Gastrocnemius medialis (tissue), 4 donors: ENCODE results near the gene ZNF569. TPM values are rescaled to one million over a fixed set of nuclear protein-coding genes. Genes with fewer than 3 reads are reported as not detected.
"Not testable (repeated sequence)": the region's sequence is repeated elsewhere in the genome, so short reads cannot be mapped to it uniquely, and the experiment has no call there.

Experiments
- ATAC-seq, 2 donors: fragments of 150-250 bp; one replicate each; pipeline ENCODE4 v1.9.1; 2016
- DNase-seq, 2 donors: peaks; one replicate each; pipeline ENCODE4 v3.0.0-alpha.2; 2019
- H3K27ac ChIP-seq, 4 donors: fragments of 200-600 bp; sonication (generic); 1 replicate in 1 of 4; 2 replicates in 3 of 4; pipeline ENCODE4 v1.5.1; 2016 to 2018; ENCODE audit warnings: mild to moderate bottlenecking in 2 of 4, moderate library complexity in 1 of 4
- H3K27me3 ChIP-seq, 3 donors: fragments of 200-600 bp; sonication (generic) in 2 of 3; 1 replicate in 1 of 3; 2 replicates in 2 of 3; pipeline versions ENCODE4 v1.5.1 to v1.6.0; 2016 to 2019; ENCODE audit warnings: mild to moderate bottlenecking in 1 of 3, moderate library complexity in 1 of 3
- H3K36me3 ChIP-seq, 2 donors: fragments of 200-600 bp; sonication (generic) in 1 of 2; one replicate each; pipeline ENCODE4 v1.5.1; 2017 to 2018
- H3K4me1 ChIP-seq, 2 donors: fragments of 200-600 bp; sonication (generic) in 1 of 2; one replicate each; pipeline ENCODE4 v1.5.1; 2016 to 2017; ENCODE audit warnings: mild to moderate bottlenecking in 2 of 2
- H3K4me3 ChIP-seq, 4 donors: fragments of 200-600 bp; sonication (generic) in 3 of 4; 1 replicate in 1 of 4; 2 replicates in 3 of 4; pipeline ENCODE4 v1.5.1; 2016 to 2019; ENCODE audit warnings: mild to moderate bottlenecking in 2 of 4
- H3K9me3 ChIP-seq, 3 donors: fragments of 200-600 bp; sonication (generic) in 2 of 3; 1 replicate in 1 of 3; 2 replicates in 2 of 3; pipeline ENCODE4 v1.5.1; 2016 to 2019
- POLR2A ChIP-seq, 2 donors: fragments of 450-650 bp; IDR thresholded peaks; one replicate each; pipeline ENCODE4 v1.6.1; 2017; ENCODE audit warnings: antibody characterized with exemption in 2 of 2, mild to moderate bottlenecking in 2 of 2, moderate library complexity in 2 of 2
- in situ Hi-C, 4 donors: fragments of 200-750 bp; cut with MboI; loops; one replicate each; pipeline versions ENCODE4 v1.15.0 to v1.8.0; 2017; ENCODE audit warnings: low sequenced_read_pairs in 4 of 4
- intact Hi-C: fragments of 100-400 bp; cut with DNase I; formaldehyde crosslinking; loops from one replicate; pipeline ENCODE4 v1.15.1; 2023; ENCODE audit warnings: low total_unique reads
- total RNA-seq, 4 donors: library from RNA; depleted of rRNA; stranded (reverse); fragments of >200 nt; gene quantifications; one replicate each; pipeline versions ENCODE4 v1.1.0 to v1.2.3, GENCODE V29; 2016
- TF ChIP-seq, protein P1 (sequence below), 5 experiments: fragments of 450-650 bp in 3 of 5; fragments of 200-600 bp in 2 of 5; sonication (generic) in 2 of 5; IDR thresholded peaks in 4 of 5; conservative IDR thresholded peaks in 1 of 5; 1 replicate in 4 of 5; 2 replicates in 1 of 5; pipeline ENCODE4 v1.5.1; 2016 to 2019; ENCODE audit warnings: antibody characterized with exemption in 5 of 5, mild to moderate bottlenecking in 3 of 5, moderate library complexity in 3 of 5

Gene ZNF569
- total RNA-seq, 4 donors from 2014 or later = 3.4 to 9.2 (median 4.4) TPM

DNA sequence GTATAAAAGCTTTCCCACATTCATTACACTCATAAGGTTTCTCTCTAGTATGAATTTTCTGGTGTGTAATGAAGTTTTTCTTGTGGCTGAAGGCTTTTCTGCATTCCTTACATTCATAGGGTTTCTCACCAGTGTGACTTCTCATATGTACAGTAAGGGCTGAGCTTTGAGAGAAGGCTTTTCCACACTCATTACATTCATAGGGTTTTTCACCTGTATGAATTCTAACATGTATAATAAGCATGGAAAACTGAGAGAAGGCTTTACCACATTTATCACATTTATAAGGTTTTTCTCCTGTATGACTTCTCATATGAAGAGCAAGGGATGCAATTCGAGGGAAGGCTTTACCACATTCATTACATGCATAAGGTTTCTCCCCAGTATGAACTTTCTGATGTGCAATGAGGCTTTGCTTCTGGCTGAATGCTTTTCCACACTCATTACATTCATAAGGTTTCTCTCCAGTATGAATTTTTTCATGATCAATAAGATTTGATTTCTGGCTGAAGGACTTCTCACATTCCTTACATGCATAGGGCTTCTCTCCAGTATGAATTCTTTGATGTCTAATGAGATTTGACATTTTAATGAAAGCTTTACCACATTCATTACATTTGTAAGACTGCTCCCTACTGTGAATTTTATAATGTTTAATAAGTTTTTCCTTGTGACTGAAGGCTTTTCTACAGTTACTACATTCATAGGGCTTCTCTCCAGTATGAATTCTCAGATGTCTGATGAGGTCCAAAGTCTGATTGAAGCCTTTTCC, 53.7 kb downstream of the ZNF569 start:
- peak overlapping the region in 1 of 4 donors; percentile 40 for H3K4me3 ChIP-seq
- H3K36me3 ChIP-seq = peaks cover 0 to 60% of the 10 kb centered on the region in 2 donors
- TF ChIP-seq, protein P1, sequence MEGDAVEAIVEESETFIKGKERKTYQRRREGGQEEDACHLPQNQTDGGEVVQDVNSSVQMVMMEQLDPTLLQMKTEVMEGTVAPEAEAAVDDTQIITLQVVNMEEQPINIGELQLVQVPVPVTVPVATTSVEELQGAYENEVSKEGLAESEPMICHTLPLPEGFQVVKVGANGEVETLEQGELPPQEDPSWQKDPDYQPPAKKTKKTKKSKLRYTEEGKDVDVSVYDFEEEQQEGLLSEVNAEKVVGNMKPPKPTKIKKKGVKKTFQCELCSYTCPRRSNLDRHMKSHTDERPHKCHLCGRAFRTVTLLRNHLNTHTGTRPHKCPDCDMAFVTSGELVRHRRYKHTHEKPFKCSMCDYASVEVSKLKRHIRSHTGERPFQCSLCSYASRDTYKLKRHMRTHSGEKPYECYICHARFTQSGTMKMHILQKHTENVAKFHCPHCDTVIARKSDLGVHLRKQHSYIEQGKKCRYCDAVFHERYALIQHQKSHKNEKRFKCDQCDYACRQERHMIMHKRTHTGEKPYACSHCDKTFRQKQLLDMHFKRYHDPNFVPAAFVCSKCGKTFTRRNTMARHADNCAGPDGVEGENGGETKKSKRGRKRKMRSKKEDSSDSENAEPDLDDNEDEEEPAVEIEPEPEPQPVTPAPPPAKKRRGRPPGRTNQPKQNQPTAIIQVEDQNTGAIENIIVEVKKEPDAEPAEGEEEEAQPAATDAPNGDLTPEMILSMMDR (IDR thresholded peaks at IDR 0.05 in 4 of 5, conservative IDR thresholded peaks at IDR 0.05 in 1 of 5) = no peak
- TF ChIP-seq POLR2A (IDR thresholded peaks at IDR 0.05) = no peak
- ATAC-seq (no peak), DNase-seq (no peak)
- peaks cover 21 to 94% (median 44%) of the 10 kb centered on the region in 3 donors for H3K9me3 ChIP-seq
- no peaks in the 10 kb centered on the region for H3K4me1 ChIP-seq
- no peak overlapping the region for H3K27ac ChIP-seq
- in situ Hi-C loops = no loop called here
- H3K27me3 ChIP-seq = no peaks in the 10 kb centered on the region
- intact Hi-C loops = no loop called here

GRCh38 chr19:37412700-37413099, 54.5 kb downstream of the ZNF569 start:
- no peak overlapping the region for H3K27ac ChIP-seq
- no peaks in the 10 kb centered on the region for H3K4me1 ChIP-seq
- H3K9me3 ChIP-seq = peaks cover 21 to 93% (median 49%) of the 10 kb centered on the region in 3 donors
- in situ Hi-C loops (no loop called here), intact Hi-C loops (no loop called here)
- H3K36me3 ChIP-seq = peaks cover 0 to 54% of the 10 kb centered on the region in 2 donors
- ATAC-seq (no peak), DNase-seq (no peak)
- peak overlapping the region in 1 of 4 donors; percentile 40 for H3K4me3 ChIP-seq
- TF ChIP-seq, protein P1 (IDR thresholded peaks at IDR 0.05 in 4 of 5, conservative IDR thresholded peaks at IDR 0.05 in 1 of 5) = no peak
- no peaks in the 10 kb centered on the region for H3K27me3 ChIP-seq

DNA sequence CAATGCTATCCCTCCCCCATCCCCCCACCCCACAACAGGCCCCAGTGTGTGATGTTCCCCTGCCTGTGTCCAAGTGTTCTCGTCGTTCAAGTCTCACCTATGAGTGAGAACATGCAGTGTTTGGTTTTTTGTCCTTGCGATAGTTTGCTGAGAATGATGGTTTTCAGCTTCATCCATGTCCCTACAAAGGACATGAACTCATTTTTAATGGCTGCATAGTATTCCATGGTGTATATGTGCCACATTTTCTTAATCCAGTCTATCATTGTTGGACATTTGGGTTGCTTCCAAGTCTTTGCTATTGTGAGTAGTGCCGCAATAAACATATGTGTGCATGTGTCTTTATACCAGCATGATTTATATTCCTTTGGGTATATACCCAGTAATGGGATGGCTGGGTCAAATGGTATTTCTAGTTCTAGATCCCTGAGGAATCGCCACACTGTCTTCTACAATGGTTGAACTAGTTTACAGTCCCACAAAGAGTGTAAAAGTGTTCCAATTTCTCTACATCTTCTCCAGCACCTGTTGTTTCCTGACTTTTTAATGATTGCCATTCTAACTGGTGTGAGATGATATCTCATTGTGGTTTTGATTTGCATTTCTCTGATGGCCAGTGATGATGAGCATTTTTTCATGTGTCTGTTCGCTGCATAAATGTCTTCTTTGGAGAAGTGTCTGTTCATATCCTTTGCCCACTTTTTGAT, 61.0 kb downstream of the ZNF569 start:
- H3K36me3 ChIP-seq, H3K4me3 ChIP-seq, ATAC-seq, H3K27me3 ChIP-seq, H3K27ac ChIP-seq, intact Hi-C loops, in situ Hi-C loops, H3K4me1 ChIP-seq, DNase-seq: not testable (repeated sequence)
- H3K9me3 ChIP-seq = peaks cover 11 to 58% (median 14%) of the 10 kb centered on the region in 3 donors

DNA sequence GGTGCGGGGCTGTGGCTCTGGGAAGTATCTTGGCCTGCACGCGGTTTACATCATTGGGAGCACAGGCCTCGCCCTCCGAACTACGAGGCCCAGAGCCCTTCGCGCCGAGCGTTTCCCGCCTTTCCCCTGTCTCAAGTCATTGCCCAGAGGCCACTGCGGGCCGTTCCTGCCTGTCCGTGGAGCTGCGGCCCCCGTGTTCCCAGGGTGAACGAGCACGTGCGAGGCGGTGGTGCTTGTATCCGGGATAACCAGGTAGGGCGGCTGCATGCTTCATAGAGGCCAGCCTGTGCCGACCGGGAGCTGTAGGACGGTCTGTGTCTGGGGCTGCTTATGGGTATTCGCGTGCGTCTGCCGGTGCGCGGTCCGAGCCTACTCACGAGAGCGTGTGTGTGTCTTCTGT, 63.8 kb downstream of the ZNF569 start:
- in situ Hi-C loops = no loop called here
- H3K27ac ChIP-seq = no peak overlapping the region
- ATAC-seq = no peak
- no peaks in the 10 kb centered on the region for H3K36me3 ChIP-seq
- no peaks in the 10 kb centered on the region for H3K27me3 ChIP-seq
- no peak for TF ChIP-seq POLR2A (IDR thresholded peaks at IDR 0.05)
- TF ChIP-seq, protein P1 (IDR thresholded peaks at IDR 0.05 in 4 of 5, conservative IDR thresholded peaks at IDR 0.05 in 1 of 5) = no peak
- intact Hi-C loops = no loop called here
- no peaks in the 10 kb centered on the region for H3K4me1 ChIP-seq
- H3K4me3 ChIP-seq = no peak overlapping the region
- H3K9me3 ChIP-seq = peaks cover 5 to 46% (median 7%) of the 10 kb centered on the region in 3 donors
- DNase-seq = no peak

DNA sequence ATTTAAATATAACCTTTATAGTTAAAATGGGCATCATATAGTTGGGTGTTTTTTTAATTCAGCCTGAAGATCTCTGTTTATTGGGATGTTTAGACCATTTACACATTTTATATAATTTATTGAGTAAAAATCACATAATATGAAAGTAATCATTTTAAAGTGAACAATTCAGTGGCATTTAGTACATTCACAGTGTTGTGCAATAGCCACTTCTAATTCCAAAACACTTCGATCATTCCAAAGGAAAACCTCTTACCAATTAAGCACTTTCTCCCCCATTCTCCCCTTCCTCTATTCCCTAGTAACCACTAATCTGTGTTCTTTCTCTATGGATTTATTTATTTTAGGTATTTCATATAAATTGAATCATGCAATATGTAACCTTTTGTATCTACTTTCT, 66.2 kb downstream of the ZNF569 start:
- Histone ChIP-seq H3K4me1 (no peaks in the 10 kb centered on the region), H3K9me3 (peaks cover 3 to 34% (median 5%) of the 10 kb centered on the region in 3 donors), H3K27ac (no peak overlapping the region), H3K27me3 (no peaks in the 10 kb centered on the region), H3K4me3 (no peak overlapping the region), H3K36me3 (no peaks in the 10 kb centered on the region)
- in situ Hi-C loops (no loop called here), intact Hi-C loops (no loop called here)
- DNase-seq (no peak), ATAC-seq (no peak)
- TF ChIP-seq, protein P1 (IDR thresholded peaks at IDR 0.05 in 4 of 5, conservative IDR thresholded peaks at IDR 0.05 in 1 of 5) = no peak
- no peak for TF ChIP-seq POLR2A (IDR thresholded peaks at IDR 0.05)

- intact Hi-C loops, ATAC-seq, H3K4me1 ChIP-seq, DNase-seq, H3K27me3 ChIP-seq, H3K27ac ChIP-seq: not testable (repeated sequence)
- in situ Hi-C loops = loop anchor here in 1 of 4 donors (25.0 kb wide), 1 partner anchor 154 kb away; no protein-coding TSS in a partner anchor
- H3K9me3 ChIP-seq = peaks cover 8 to 76% (median 34%) of the 10 kb centered on the region in 3 donors
- peaks cover 11 to 65% of the 10 kb centered on the region in 2 donors for H3K36me3 ChIP-seq
- H3K4me3 ChIP-seq = peak overlapping the region in 1 of 4 donors; percentile 14
Measured at GRCh38 chr19:37391399-37391798, 75.8 kb downstream of the ZNF569 start.
